Tracheal epithelial cell (primary cell): ENCODE results near the gene CLASP2. TPM values are rescaled to one million over a fixed set of nuclear protein-coding genes. Genes with fewer than 3 reads are reported as not detected.

ENCODE experiments used
- total RNA-seq: library from RNA; depleted of rRNA; stranded (reverse); fragments of >200 nt; gene quantifications from 2 replicates; pipeline ENCODE4 v1.2.1, GENCODE V29; 2014

Gene CLASP2
- 46.7 and 48.8 TPM in 2 replicates for total RNA-seq

DNA sequence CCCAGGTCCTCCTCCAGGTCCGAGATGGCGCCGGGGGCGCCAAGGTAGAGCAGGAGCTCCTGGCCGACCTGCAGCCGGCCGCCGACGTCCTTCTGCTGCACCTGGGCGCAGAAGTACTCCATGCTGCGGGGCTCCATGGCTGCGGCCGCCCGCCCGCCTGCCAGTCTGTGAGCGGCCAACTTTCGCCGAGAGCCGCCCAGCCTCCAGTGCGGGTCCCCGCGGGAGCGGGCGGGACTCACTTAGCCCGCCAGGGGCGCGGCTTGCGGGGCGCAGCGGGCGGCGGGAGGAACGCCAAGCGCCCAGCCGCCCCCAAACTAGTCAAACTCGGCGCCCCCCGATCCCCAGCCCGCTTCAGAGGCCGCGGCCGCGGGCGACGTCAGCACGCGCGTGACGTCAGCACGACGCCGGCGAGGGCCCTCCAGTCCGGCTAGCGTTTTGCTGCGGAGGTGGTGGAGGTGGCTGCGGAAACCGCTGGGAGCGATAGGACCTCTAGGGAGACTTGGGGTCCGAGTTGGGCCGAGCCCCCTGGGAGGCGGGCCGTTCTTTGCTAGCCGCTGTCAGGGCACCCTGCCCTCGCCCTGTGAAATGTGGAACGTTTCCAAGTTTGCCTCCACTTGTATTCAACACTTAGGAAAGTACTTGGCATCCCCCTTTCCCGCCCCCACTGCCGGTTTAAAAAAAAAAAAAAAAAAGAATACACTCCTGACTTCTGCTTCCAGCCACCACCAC is at the start of gene CLASP2:
Gene CLASP2 (minus strand): TSS at position 389 of the 729 bp plus-strand sequence. CDS start 252 bp downstream, at position 137.

Other genes with a start within 250 kb of the CLASP2 start
- gene PDCD6IP, start 80.4 kb upstream of the CLASP2 start, total RNA-seq, result 199 and 222 TPM in 2 replicates